Transverse colon (tissue), 4 donors: ENCODE measurements around the gene CHD3.

Experiments used
- CTCF ChIP-seq, 5 experiments: fragments of 200-600 bp in 3 of 5; fragments of 450-650 bp in 2 of 5; sonication (generic) in 3 of 5; IDR thresholded peaks; 1 replicate in 2 of 5; 2 replicates in 3 of 5; pipeline ENCODE4 v1.5.1; 2016 to 2017; ENCODE audit warnings: antibody characterized with exemption in 5 of 5, inconsistent platforms in 3 of 5, mild to moderate bottlenecking in 2 of 5, moderate library complexity in 1 of 5
- POLR2A ChIP-seq: fragments of 450-650 bp; IDR thresholded peaks from one replicate; pipeline ENCODE4 v1.6.1; 2016; ENCODE audit warnings: antibody characterized with exemption, mild to moderate bottlenecking, moderate library complexity
- POLR2AphosphoS5 ChIP-seq, 3 donors: sonication (generic); formaldehyde crosslinking; IDR thresholded peaks; one replicate each; pipeline ENCODE4 v1.6.1; 2016; ENCODE audit warnings: antibody characterized with exemption in 3 of 3

DNA sequence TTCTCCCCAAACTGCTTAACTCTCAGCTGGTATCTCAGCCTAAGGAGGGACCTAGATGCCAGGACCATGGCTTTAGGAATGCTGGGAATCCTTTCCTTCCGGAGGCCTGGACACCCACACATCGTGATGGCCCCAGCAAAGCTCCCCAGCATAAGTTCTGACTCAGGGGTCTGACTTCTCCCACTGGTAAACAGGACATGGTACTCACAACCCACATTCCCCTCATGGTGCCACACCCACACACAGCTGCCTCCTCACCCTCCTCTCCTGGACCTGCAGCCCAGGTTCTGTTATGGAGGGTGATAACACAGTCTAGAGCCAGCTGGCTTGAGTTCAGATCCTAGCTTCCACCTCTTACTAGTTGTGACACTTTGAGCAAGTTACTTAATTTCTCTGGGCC is 28.2 kb downstream of the CHD3 start:
- TF ChIP-seq CTCF (IDR thresholded peaks at IDR 0.05) (no peak), POLR2A (no peak), POLR2AphosphoS5 (IDR thresholded peaks at IDR 0.05) (no peak)
